WERI-Rb-1 (cell line): ENCODE results near the gene PTPRD.

Experiments
- DNase-seq: peaks from one replicate; pipeline ENCODE4 v3.0.0-alpha.2; 2020
- H3K27ac ChIP-seq: fragments of 250-450 bp; sonication (Bioruptor Pico); 2 replicates; pipeline ENCODE4 v1.5.1; 2020; ENCODE audit warnings: mild to moderate bottlenecking, moderate library complexity
- H3K27me3 ChIP-seq: fragments of 250-450 bp; sonication (Bioruptor Pico); 2 replicates; pipeline ENCODE4 v1.5.1; 2021; ENCODE audit warnings: mild to moderate bottlenecking, low read depth, moderate library complexity; ENCODE audit not compliant: insufficient read depth, severe bottlenecking
- H3K36me3 ChIP-seq: fragments of 250-450 bp; sonication (Bioruptor Pico); 2 replicates; pipeline ENCODE4 v1.5.1; 2020; ENCODE audit warnings: mild to moderate bottlenecking, moderate library complexity
- H3K4me3 ChIP-seq: 2 replicates; pipeline ENCODE4 v1.5.1; 2011; ENCODE audit warnings: low read depth, mild to moderate bottlenecking, control low read depth, low read length
- H3K9me3 ChIP-seq: fragments of 250-450 bp; sonication (Bioruptor Pico); 2 replicates; pipeline ENCODE4 v1.5.1; 2021; ENCODE audit warnings: mild to moderate bottlenecking, moderate library complexity; ENCODE audit not compliant: severe bottlenecking
- CTCF ChIP-seq: IDR thresholded peaks from 2 replicates; pipeline ENCODE4 v1.5.1; 2011; ENCODE audit warnings: low read depth, mild to moderate bottlenecking, control low read depth, inconsistent platforms, low read length

Gene PTPRD

GRCh38 chr9:10612641-10613398 is at the start of gene PTPRD:
TSS of gene PTPRD (minus strand) at chr9:10613002.
- no peaks in the 10 kb centered on the region for H3K27me3 ChIP-seq
- peak within 1 kb of the TSS; percentile 78 for H3K4me3 ChIP-seq
- peak; percentile 87 for DNase-seq
- H3K9me3 ChIP-seq = no peaks in the 10 kb centered on the region
- no peaks in the 10 kb centered on the region for H3K36me3 ChIP-seq
- TF ChIP-seq CTCF = peak; percentile 56
- peak within 1 kb of the TSS; percentile 56 for H3K27ac ChIP-seq

- Histone ChIP-seq H3K27me3 (no peaks in the 10 kb centered on the region), H3K36me3 (no peaks in the 10 kb centered on the region), H3K4me3 (no peak overlapping the region), H3K9me3 (no peaks in the 10 kb centered on the region), H3K27ac (no peak overlapping the region)
- no peak for DNase-seq
- TF ChIP-seq CTCF = no peak
Measured at GRCh38 chr9:10661994-10662393, 49.2 kb upstream of the PTPRD start.

- no peak overlapping the region for H3K4me3 ChIP-seq
- no peak overlapping the region for H3K27ac ChIP-seq
- no peaks in the 10 kb centered on the region for H3K36me3 ChIP-seq
- DNase-seq = no peak
- H3K9me3 ChIP-seq = no peaks in the 10 kb centered on the region
- H3K27me3 ChIP-seq = no peaks in the 10 kb centered on the region
- TF ChIP-seq CTCF = no peak
Measured at GRCh38 chr9:10661376-10661775, 48.6 kb upstream of the PTPRD start.

DNA sequence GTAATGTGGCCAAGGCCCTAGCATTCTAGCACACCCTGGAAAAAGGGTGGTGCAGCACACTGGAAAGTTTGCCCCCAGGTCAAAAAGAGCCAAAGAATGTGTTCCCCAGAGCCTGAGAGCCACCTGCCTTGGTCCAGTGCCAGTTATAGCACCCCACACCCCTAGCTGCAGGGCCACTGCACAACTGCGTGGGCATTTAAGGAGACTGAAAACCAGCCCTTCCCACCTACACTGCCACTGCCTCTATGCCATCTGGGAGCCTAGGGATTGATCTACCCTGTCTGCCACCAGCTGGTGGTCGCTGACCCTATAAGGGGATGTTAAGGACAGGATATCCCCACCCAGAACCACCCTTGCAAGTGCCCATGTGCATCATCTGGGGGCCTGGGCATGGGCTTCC is 38.2 kb upstream of the PTPRD start:
- no peak for TF ChIP-seq CTCF
- Histone ChIP-seq H3K36me3 (no peaks in the 10 kb centered on the region), H3K9me3 (peaks cover 2% of the 10 kb centered on the region), H3K4me3 (no peak overlapping the region), H3K27ac (no peak overlapping the region), H3K27me3 (no peaks in the 10 kb centered on the region)
- DNase-seq = no peak

DNA sequence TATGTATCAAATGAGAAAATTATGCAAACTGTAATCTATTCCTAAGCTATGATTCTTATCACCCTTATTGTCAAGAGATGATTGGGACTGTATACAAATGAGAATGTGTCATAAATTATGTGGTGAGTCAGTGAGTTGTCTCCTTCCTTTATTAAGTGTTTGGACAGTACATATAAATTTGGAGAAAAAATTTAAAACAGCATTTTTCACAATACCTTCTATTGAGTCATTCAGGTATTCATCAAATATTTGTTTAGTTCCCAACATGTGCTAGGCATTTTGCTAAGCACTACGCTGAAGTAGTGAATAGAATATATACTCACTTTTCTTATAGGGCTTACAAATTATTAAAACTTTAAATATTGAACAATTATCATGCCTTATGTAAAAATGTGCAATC is 36.3 kb upstream of the PTPRD start:
- Histone ChIP-seq H3K36me3 (no peaks in the 10 kb centered on the region), H3K9me3 (peaks cover 2% of the 10 kb centered on the region), H3K27me3 (no peaks in the 10 kb centered on the region), H3K27ac (no peak overlapping the region), H3K4me3 (no peak overlapping the region)
- DNase-seq = no peak
- no peak for TF ChIP-seq CTCF

- no peak for DNase-seq
- Histone ChIP-seq H3K27me3 (no peaks in the 10 kb centered on the region), H3K9me3 (no peaks in the 10 kb centered on the region), H3K27ac (no peak overlapping the region), H3K4me3 (no peak overlapping the region), H3K36me3 (no peaks in the 10 kb centered on the region)
- TF ChIP-seq CTCF = no peak
Measured at GRCh38 chr9:10633785-10634184, 21.0 kb upstream of the PTPRD start.
